RWPE1 (cell line): ENCODE results near the gene SLC39A13.

Experiments used
- CTCF ChIA-PET: fragments of 350-600 bp; sonication (Branson Sonifier 250); formaldehyde crosslinking; extraction: SDS; loops from one replicate; lab custom pipeline; 2021; lab: Yijun Ruan, JAX
- POLR2A ChIA-PET: fragments of 400-600 bp; formaldehyde crosslinking; extraction: SDS; loops from one replicate; lab custom pipeline; 2020; ENCODE audit warnings: antibody characterized with exemption; ENCODE audit not compliant: low non-redundant PET; lab: Yijun Ruan, JAX
- DNase-seq: peaks from one replicate; pipeline ENCODE4 v3.0.0; 2012; ENCODE audit warnings: low spot score
- H3K27ac ChIP-seq: fragments of 450-650 bp; 2 replicates; pipeline ENCODE4 v1.5.1; 2017
- TF ChIP-seq, protein P1 (sequence below): fragments of 450-650 bp; conservative IDR thresholded peaks from 2 replicates; pipeline ENCODE4 v1.5.1; 2017; ENCODE audit warnings: low read depth, mild to moderate bottlenecking

Gene SLC39A13

DNA sequence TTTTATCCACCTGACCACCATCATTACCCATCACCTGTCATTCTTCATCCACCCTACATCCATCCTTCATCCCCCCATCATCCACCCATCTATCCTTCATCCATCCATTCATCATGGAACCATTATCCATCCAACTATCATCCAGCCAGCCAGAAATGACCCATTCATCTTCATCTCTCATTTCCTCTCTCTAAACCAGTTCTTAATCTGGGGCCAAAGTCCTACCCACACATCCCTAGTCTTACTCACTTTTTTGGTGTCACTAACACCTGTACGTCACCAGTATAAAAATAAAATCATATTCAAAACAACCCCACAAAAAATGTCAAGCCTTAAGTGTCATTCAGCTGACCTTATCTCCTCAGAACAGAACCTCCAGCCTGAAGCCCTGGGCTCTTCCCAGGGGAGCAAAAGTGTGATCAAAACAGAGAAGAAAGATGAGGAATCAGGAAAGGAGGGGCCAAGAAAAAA, 42.3 kb upstream of the SLC39A13 start:
- no peak for DNase-seq
- no peak overlapping the region for H3K27ac ChIP-seq
- POLR2A ChIA-PET: no interaction called here
- TF ChIP-seq, protein P1, sequence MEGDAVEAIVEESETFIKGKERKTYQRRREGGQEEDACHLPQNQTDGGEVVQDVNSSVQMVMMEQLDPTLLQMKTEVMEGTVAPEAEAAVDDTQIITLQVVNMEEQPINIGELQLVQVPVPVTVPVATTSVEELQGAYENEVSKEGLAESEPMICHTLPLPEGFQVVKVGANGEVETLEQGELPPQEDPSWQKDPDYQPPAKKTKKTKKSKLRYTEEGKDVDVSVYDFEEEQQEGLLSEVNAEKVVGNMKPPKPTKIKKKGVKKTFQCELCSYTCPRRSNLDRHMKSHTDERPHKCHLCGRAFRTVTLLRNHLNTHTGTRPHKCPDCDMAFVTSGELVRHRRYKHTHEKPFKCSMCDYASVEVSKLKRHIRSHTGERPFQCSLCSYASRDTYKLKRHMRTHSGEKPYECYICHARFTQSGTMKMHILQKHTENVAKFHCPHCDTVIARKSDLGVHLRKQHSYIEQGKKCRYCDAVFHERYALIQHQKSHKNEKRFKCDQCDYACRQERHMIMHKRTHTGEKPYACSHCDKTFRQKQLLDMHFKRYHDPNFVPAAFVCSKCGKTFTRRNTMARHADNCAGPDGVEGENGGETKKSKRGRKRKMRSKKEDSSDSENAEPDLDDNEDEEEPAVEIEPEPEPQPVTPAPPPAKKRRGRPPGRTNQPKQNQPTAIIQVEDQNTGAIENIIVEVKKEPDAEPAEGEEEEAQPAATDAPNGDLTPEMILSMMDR: no peak
- CTCF ChIA-PET: interaction anchor here (2.0 kb wide), 1 partner anchor 11 kb away, joined by 12 read pairs; no protein-coding TSS in a partner anchor

DNA sequence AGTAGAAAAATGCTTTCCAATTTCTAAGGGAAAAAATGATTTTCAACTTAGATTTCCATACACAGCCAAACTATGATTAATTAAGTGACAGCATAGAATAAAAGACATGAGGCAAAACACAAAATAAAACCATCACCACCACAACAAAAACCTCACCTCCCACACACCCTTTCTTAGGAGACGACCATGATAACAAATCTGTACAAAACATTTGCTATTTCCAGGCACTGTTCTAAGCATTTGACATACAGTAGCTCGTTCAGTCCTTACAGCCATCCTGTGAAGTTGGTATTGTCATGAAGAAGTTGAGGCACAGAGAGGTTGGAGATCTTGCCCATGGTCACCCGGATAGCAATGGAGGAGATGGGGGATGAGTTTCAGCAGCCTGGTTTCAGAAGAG, 38.7 kb upstream of the SLC39A13 start:
- CTCF ChIA-PET: no interaction called here
- H3K27ac ChIP-seq: no peak overlapping the region
- POLR2A ChIA-PET: no interaction called here
- DNase-seq: no peak
- TF ChIP-seq, protein P1: no peak

- DNase-seq: no peak
- ChIA-PET POLR2A (no interaction called here), CTCF (no interaction called here)
- no peak overlapping the region for H3K27ac ChIP-seq
- TF ChIP-seq, protein P1: no peak
These were observed 36.0 kb upstream of the SLC39A13 start for GRCh38 chr11:47372422-47372821.

- ChIA-PET CTCF (interaction anchor here (0.6 to 1.9 kb wide), 20 partner anchors 14 to 619 kb away, joined by 3 to 9 read pairs (median 4); partner anchors contain the start of gene SLC39A13), POLR2A (no interaction called here)
- TF ChIP-seq, protein P1: peak; percentile 92
- peak overlapping the region; percentile 30 for H3K27ac ChIP-seq
- DNase-seq: peak; percentile 71
These were observed 34.3 kb upstream of the SLC39A13 start for GRCh38 chr11:47373876-47374719.

- CTCF ChIA-PET: interaction anchor here (0.6 to 1.9 kb wide), 13 partner anchors 13 to 620 kb away, joined by 3 to 9 read pairs (median 4); partner anchors contain the start of gene SLC39A13
- POLR2A ChIA-PET: no interaction called here
- TF ChIP-seq, protein P1: no peak
- H3K27ac ChIP-seq: peak overlapping the region; percentile 30
- DNase-seq: no peak
These were observed 33.7 kb upstream of the SLC39A13 start for GRCh38 chr11:47374720-47375019.

- TF ChIP-seq, protein P1: no peak
- ChIA-PET CTCF (interaction anchor here (0.8 to 1.0 kb wide), 2 partner anchors 20 to 118 kb away, joined by 4 to 9 read pairs; no protein-coding TSS in a partner anchor), POLR2A (no interaction called here)
- peak overlapping the region; percentile 30 for H3K27ac ChIP-seq
- no peak for DNase-seq
These were observed 33.4 kb upstream of the SLC39A13 start for GRCh38 chr11:47375020-47375419.
